ENCODE results near the gene SNRNP48.

SNRNP48 gene

DNA sequence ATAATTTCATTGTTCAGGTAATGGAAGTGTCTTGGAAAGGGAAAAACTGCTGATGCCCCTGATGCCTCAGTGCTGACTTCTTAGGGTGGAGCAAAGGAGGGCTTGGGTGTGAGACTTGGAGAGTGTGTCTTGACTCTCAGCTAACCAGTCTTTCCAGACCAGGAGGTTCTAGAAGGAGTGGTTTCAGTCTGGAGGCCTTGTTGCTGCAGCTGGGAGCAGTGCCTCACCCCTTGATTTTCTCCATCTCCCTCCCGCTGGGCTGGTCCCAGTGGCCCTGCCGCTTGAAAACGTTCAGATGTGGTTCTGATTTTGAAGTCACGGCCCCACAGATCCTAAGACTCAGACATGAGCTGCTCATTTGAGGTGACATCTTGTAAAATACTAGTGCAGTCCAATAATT lies 43.1 kb upstream of the SNRNP48 start:
- H3K27me3 ChIP-seq (ENCODE audit: control insufficient read depth, insufficient read depth, low read length): no peaks in the 10 kb centered on the region
- H3K36me3 ChIP-seq (ENCODE audit: control insufficient read depth, insufficient read depth, low read length): no peaks in the 10 kb centered on the region
- no peak overlapping the region for H3K9ac ChIP-seq (ENCODE audit: low read length)
- peaks cover 36% of the 10 kb centered on the region for H3K4me1 ChIP-seq (ENCODE audit: control insufficient read depth, insufficient read depth, low read length)
- no peak overlapping the region for H3K4me3 ChIP-seq (ENCODE audit: low read length)
- H3K9me3 ChIP-seq (ENCODE audit: control insufficient read depth, low read length): no peaks in the 10 kb centered on the region

DNA sequence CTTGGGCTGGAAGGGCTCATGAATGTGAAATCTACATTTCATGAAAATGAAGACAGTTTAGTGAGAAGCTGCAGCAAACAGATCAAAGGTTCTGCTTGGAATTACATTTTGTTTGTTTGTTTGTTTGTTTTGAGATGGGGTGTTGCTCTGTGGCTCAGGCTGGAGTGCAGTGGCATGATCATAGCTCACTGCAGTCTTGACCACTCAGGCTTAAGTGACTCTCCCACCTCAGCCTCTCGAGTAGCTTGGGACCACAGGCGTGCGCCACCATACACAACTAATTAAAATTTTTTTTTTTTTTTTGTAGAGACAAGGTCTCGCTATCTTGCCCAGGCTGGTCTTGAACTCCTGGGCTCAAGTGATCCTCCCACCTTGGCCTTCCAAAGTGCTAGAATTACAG lies 42.7 kb upstream of the SNRNP48 start:
- Histone ChIP-seq H3K9ac (ENCODE audit: low read length) (no peak overlapping the region), H3K4me3 (ENCODE audit: low read length) (no peak overlapping the region)

DNA sequence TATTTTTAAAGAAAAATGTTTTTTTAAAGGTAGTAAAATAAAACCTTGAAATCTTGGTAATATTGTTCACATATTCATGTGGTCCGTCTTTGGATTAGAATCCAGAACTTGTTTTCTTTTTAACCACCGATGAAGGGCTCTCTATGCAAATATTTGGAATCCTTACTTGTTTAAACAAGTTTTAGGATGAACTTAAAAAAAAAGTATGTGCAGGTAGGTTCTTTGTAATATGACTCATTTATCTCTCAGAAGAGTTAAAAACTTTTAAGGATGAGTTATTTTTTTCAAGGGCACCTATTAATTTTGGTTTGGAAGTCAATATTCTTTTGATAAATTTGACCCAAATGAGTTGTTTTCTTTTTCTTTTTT lies 39.6 kb upstream of the SNRNP48 start:
- no peaks in the 10 kb centered on the region for H3K9me3 ChIP-seq (ENCODE audit: control insufficient read depth, low read length)
- H3K36me3 ChIP-seq (ENCODE audit: control insufficient read depth, insufficient read depth, low read length): no peaks in the 10 kb centered on the region
- no peaks in the 10 kb centered on the region for H3K27me3 ChIP-seq (ENCODE audit: control insufficient read depth, insufficient read depth, low read length)
- no peak overlapping the region for H3K9ac ChIP-seq (ENCODE audit: low read length)
- H3K4me1 ChIP-seq (ENCODE audit: control insufficient read depth, insufficient read depth, low read length): peaks cover 49% of the 10 kb centered on the region
- H3K4me3 ChIP-seq (ENCODE audit: low read length): no peak overlapping the region

More for the DNA sequence above, 42.7 kb upstream of the SNRNP48 start:
- H3K27me3 ChIP-seq (ENCODE audit: control insufficient read depth, insufficient read depth, low read length): no peaks in the 10 kb centered on the region
- H3K36me3 ChIP-seq (ENCODE audit: control insufficient read depth, insufficient read depth, low read length): no peaks in the 10 kb centered on the region
- H3K4me1 ChIP-seq (ENCODE audit: control insufficient read depth, insufficient read depth, low read length): peaks cover 36% of the 10 kb centered on the region
- no peaks in the 10 kb centered on the region for H3K9me3 ChIP-seq (ENCODE audit: control insufficient read depth, low read length)

DNA sequence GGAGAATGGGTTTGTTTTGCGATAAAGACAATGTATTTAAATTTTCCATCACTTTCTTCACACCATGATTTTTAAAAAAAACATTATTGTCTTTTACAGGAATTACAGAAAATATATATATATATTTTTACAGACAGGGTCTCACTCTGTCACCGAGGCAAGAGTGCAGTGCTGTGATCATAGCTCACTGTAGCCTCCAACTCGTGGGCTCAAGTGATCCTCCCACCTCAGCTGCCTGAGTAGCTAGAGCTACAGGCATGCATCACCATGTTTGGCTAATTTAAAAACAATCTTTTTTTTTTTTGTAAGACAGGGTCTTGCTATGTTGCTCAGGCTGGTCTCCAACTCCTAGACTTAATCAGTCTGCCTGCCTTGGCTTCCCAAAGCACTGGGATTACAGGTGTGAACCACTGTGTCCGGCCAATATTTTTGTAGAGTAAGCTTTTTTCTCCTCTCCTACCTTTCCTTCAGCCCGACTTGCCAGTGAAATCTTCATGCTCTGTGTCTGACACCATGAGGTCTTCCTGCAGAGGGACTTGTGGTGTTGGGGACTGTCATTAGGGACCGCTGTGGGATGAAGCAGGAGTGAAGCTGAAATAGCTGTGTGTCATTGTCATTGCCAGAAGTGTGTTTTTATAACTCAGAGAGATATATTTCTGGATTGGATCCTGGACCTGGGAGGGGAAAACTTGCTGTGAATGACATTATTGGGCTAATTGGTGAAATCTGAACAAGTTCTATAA lies 35.3 kb upstream of the SNRNP48 start:
- Histone ChIP-seq H3K4me1 (ENCODE audit: control insufficient read depth, insufficient read depth, low read length) (peaks cover 21% of the 10 kb centered on the region), H3K27me3 (ENCODE audit: control insufficient read depth, insufficient read depth, low read length) (no peaks in the 10 kb centered on the region), H3K9ac (ENCODE audit: low read length) (no peak overlapping the region), H3K9me3 (ENCODE audit: control insufficient read depth, low read length) (no peaks in the 10 kb centered on the region), H3K4me3 (ENCODE audit: low read length) (no peak overlapping the region), H3K36me3 (ENCODE audit: control insufficient read depth, insufficient read depth, low read length) (peaks cover 8% of the 10 kb centered on the region)

DNA sequence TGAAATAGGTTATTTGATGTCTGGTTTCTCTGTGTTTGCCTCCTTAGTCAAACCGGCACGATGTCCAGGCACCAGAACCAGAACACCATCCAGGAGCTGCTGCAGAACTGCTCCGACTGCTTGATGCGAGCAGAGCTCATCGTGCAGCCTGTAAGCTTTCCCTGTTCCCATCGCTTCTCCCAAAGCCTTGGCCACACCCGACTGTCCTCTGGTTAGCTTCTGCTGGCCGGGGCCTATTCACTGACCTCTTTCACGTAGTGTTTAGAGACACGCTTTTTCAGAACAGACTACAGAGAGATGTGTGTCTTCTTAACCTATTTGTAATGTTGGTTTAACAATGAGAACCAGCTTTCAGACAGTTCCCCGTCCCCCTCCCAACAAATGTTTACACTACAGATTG lies 34.3 kb upstream of the SNRNP48 start:
- H3K4me1 ChIP-seq (ENCODE audit: control insufficient read depth, insufficient read depth, low read length): peaks cover 25% of the 10 kb centered on the region
- H3K9me3 ChIP-seq (ENCODE audit: control insufficient read depth, low read length): no peaks in the 10 kb centered on the region
- H3K4me3 ChIP-seq (ENCODE audit: low read length): no peak overlapping the region
- no peak overlapping the region for H3K9ac ChIP-seq (ENCODE audit: low read length)
- H3K36me3 ChIP-seq (ENCODE audit: control insufficient read depth, insufficient read depth, low read length): peaks cover 8% of the 10 kb centered on the region
- H3K27me3 ChIP-seq (ENCODE audit: control insufficient read depth, insufficient read depth, low read length): no peaks in the 10 kb centered on the region

DNA sequence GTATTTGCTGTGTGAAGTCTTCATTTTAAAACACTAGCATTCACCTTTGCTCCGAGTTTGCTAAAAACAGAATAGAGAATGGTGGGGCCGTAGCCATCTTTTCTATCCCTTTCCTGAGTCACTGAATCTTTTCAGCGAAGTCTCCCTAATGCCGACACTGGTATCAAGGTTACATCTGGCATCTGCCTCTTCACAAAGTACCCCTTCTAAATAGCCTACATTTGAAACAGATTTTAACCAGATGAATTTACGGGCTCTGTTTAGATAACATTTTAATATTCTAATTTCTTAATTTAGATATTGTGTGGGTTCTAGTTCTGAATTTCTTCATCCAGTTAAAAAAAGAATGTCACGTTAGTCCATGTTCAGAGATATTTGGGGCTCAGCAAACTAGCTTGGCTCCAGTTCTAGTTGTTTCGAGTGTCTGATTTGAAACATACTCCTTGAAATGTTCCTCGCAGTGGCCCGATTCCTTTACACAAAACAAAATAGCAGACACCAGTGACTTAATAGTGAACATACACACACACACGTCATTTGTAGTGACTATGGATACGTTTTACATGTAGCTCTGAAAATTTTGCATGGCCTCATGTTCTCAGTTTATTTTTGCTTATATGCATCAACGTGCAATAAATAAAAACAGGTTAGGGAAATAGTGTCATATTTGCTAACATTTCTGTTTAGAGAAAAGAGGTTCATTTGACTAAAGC lies 33.4 kb upstream of the SNRNP48 start:
- no peaks in the 10 kb centered on the region for H3K9me3 ChIP-seq (ENCODE audit: control insufficient read depth, low read length)
- H3K4me1 ChIP-seq (ENCODE audit: control insufficient read depth, insufficient read depth, low read length): peaks cover 30% of the 10 kb centered on the region

DNA sequence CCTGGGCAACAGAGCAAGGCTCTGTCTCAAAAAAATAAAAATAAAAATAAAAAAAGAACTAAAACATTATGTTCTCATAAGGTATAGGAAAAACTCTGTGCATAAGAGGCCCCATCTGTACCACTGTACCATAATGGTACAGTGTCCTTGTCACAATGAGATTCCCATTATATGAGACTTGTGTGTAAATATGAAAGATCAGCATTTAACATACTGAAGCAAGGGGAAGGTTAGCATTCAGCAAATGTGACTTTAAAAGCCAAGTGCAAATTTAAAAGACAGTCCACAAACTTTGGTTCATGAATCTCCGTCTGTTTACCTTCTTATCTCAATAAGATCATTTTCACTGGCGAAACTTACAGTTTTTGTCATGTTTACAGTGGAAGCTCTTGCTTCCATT lies 32.3 kb upstream of the SNRNP48 start:
- H3K9ac ChIP-seq (ENCODE audit: low read length): no peak overlapping the region
- peaks cover 8% of the 10 kb centered on the region for H3K36me3 ChIP-seq (ENCODE audit: control insufficient read depth, insufficient read depth, low read length)
- H3K9me3 ChIP-seq (ENCODE audit: control insufficient read depth, low read length): no peaks in the 10 kb centered on the region
- peaks cover 41% of the 10 kb centered on the region for H3K4me1 ChIP-seq (ENCODE audit: control insufficient read depth, insufficient read depth, low read length)
- no peak overlapping the region for H3K4me3 ChIP-seq (ENCODE audit: low read length)
- no peaks in the 10 kb centered on the region for H3K27me3 ChIP-seq (ENCODE audit: control insufficient read depth, insufficient read depth, low read length)

More for the DNA sequence above, 33.4 kb upstream of the SNRNP48 start:
- Histone ChIP-seq H3K9ac (ENCODE audit: low read length) (no peak overlapping the region), H3K4me3 (ENCODE audit: low read length) (no peak overlapping the region), H3K36me3 (ENCODE audit: control insufficient read depth, insufficient read depth, low read length) (peaks cover 8% of the 10 kb centered on the region), H3K27me3 (ENCODE audit: control insufficient read depth, insufficient read depth, low read length) (no peaks in the 10 kb centered on the region)

DNA sequence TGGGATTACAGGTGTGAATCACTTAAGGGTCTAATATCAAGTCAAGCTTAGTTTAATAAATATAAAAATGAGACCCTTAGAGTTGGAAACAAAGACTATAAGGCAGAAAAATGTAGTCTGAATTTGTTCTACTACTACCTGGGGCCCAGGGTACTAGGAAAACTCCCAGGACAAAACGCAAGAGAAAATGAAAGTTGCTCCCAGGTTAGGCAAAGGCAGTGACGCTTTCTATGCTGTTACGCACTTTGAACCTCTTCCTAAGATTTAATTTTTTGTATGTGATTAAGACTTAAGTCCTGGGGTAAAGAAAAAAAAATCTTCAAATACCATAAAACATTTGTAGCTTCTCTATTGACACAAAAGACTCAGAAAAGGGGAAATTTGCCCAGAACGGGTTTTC lies 31.2 kb upstream of the SNRNP48 start:
- H3K9ac ChIP-seq (ENCODE audit: low read length): no peak overlapping the region
- peaks cover 34% of the 10 kb centered on the region for H3K4me1 ChIP-seq (ENCODE audit: control insufficient read depth, insufficient read depth, low read length)
- no peaks in the 10 kb centered on the region for H3K9me3 ChIP-seq (ENCODE audit: control insufficient read depth, low read length)
- no peak overlapping the region for H3K4me3 ChIP-seq (ENCODE audit: low read length)
- H3K27me3 ChIP-seq (ENCODE audit: control insufficient read depth, insufficient read depth, low read length): no peaks in the 10 kb centered on the region
- H3K36me3 ChIP-seq (ENCODE audit: control insufficient read depth, insufficient read depth, low read length): peaks cover 8% of the 10 kb centered on the region

DNA sequence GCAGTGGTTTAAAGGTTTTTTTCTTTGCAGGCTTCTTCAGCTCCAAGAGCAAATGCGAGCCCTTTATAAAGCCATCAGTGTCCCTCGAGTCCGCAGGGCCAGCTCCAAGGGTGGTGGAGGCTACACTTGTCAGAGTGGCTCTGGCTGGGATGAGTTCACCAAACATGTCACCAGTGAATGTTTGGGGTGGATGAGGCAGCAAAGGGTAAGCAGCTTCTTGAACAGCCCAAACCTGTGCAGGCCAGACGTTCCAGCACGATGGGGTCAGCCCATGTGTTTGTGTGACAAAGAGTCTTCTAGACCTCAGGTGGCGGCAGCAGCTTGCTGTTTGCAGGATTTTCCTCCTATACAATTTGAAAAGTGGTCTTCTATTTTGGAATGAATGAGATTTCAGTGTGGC lies 30.8 kb upstream of the SNRNP48 start:
- Histone ChIP-seq H3K27me3 (ENCODE audit: control insufficient read depth, insufficient read depth, low read length) (no peaks in the 10 kb centered on the region), H3K9me3 (ENCODE audit: control insufficient read depth, low read length) (no peaks in the 10 kb centered on the region), H3K4me1 (ENCODE audit: control insufficient read depth, insufficient read depth, low read length) (peaks cover 30% of the 10 kb centered on the region), H3K4me3 (ENCODE audit: low read length) (no peak overlapping the region), H3K36me3 (ENCODE audit: control insufficient read depth, insufficient read depth, low read length) (peaks cover 8% of the 10 kb centered on the region), H3K9ac (ENCODE audit: low read length) (no peak overlapping the region)

DNA sequence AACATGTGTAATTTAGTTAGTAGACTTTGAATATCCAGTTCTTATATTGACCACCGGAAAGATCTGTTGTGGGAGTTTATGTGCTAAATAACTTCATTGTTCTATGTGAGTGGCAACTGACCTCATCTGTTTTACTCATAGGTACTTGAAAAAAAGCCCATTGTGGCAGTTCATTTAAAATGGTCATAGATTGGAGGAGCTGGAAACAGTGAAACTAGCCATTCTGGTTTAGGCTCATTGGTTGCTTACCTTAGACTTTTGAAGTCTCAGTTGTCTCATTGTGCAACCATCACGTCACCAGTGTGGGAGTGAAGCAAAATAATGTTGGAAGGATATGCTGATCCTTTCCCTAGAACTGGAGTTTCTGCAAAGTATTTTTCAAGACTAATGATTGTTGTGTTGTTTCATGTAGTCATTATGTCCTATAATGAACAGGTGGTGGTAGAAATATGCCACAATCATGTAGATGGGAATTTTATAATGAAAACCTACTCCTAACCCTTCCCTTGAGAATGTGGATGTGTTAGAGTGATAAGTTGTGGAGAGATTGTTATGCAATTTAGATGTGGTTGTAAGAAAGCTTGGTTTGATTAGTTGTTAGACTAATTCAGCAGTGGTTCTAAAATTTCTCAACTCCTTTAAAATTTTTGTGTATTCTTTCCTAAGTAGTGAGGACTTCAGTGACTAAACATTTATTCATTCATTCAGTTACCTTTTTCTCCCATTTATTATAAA lies 30.2 kb upstream of the SNRNP48 start:
- H3K9me3 ChIP-seq (ENCODE audit: control insufficient read depth, low read length): no peaks in the 10 kb centered on the region
- H3K36me3 ChIP-seq (ENCODE audit: control insufficient read depth, insufficient read depth, low read length): peaks cover 8% of the 10 kb centered on the region
- H3K4me3 ChIP-seq (ENCODE audit: low read length): no peak overlapping the region
- H3K4me1 ChIP-seq (ENCODE audit: control insufficient read depth, insufficient read depth, low read length): peaks cover 28% of the 10 kb centered on the region
- no peak overlapping the region for H3K9ac ChIP-seq (ENCODE audit: low read length)
- H3K27me3 ChIP-seq (ENCODE audit: control insufficient read depth, insufficient read depth, low read length): no peaks in the 10 kb centered on the region

DNA sequence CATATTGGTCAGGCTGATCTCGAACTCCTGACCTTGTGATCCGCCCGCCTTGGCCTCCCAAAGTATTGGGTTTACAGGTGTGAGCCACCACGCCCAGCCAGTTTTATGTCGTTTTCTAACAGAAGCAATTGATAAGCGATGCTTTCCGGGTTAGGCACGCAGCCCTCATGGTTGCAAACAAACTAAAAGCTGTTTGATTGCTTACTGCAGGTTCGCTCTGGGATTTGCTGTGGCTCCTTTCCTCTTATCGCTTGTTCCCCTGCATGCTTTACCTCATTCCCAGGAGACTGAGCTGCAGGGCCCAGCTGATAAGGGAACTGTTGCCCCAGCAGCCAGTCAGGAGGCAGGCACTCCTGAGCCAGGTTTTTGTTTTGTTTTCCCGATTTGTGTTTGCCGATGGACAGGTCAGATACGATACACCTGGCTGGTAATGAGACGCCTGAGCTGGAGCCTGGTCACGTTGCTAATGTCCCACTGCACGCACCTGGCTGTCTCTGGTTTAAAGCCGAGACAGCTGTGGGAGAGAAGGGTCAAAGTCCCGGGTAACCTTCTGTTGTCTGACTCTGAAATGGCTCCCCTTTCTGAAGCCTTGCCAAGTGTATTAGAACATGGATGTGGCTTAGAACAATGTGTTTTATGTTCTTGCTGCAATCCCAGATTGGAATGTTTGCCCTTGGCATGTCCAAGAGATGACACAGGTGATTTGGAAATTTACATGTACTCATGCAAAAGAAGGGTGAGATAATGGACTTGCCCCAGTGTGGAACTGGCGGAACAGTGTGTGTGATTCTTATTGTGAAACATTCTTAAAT lies 28.6 kb upstream of the SNRNP48 start:
- no peaks in the 10 kb centered on the region for H3K27me3 ChIP-seq (ENCODE audit: control insufficient read depth, insufficient read depth, low read length)
- peaks cover 18% of the 10 kb centered on the region for H3K36me3 ChIP-seq (ENCODE audit: control insufficient read depth, insufficient read depth, low read length)
- no peak overlapping the region for H3K4me3 ChIP-seq (ENCODE audit: low read length)
- peaks cover 28% of the 10 kb centered on the region for H3K4me1 ChIP-seq (ENCODE audit: control insufficient read depth, insufficient read depth, low read length)
- no peaks in the 10 kb centered on the region for H3K9me3 ChIP-seq (ENCODE audit: control insufficient read depth, low read length)
- H3K9ac ChIP-seq (ENCODE audit: low read length): no peak overlapping the region

All from mucosa of stomach (tissue), 1 donor.